HL-60 (cell line): ENCODE results near the gene PCIF1.
A peak's percentile ranks its signal among the peaks of the same experiment; 100 is the strongest.

Source experiments
- DNase-seq, 2 experiments: peaks; one replicate each; pipeline ENCODE4 v3.0.0-alpha.2; 2010 to 2020; ENCODE audit warnings: low read depth in 1 of 2, low spot score in 1 of 2
- H3K27ac ChIP-seq: fragments of 250-450 bp; sonication (Bioruptor Pico); replicated peaks from 2 replicates; pipeline ENCODE4 v1.5.1; 2020; ENCODE audit warnings: mild to moderate bottlenecking, moderate library complexity
- H3K27me3 ChIP-seq: fragments of 250-450 bp; sonication (Bioruptor Pico); 2 replicates; pipeline ENCODE4 v1.5.1; 2021; ENCODE audit warnings: mild to moderate bottlenecking, moderate library complexity; ENCODE audit not compliant: insufficient read depth, poor library complexity, severe bottlenecking
- H3K4me3 ChIP-seq: replicated peaks from 2 replicates; pipeline ENCODE4 v1.5.1; 2011; ENCODE audit warnings: mild to moderate bottlenecking, control low read depth, low read length; ENCODE audit not compliant: insufficient read depth
- CTCF ChIP-seq: IDR thresholded peaks from one replicate; pipeline ENCODE4 v1.5.1; 2011; ENCODE audit warnings: low read length, control low read depth, inconsistent platforms; ENCODE audit not compliant: insufficient read depth
- GABPA ChIP-seq: IDR thresholded peaks from 2 replicates; pipeline ENCODE4 v1.6.1; 2012; ENCODE audit warnings: low read depth
- POLR2AphosphoS5 ChIP-seq: IDR thresholded peaks from 2 replicates; pipeline ENCODE4 v1.6.1; 2012; ENCODE audit warnings: low read depth
- SPI1 ChIP-seq: IDR thresholded peaks from 2 replicates; pipeline ENCODE4 v1.6.1; 2012; ENCODE audit warnings: low read depth, mild to moderate bottlenecking, borderline replicate concordance
- TF ChIP-seq, protein P1 (sequence below): IDR thresholded peaks from 2 replicates; pipeline ENCODE4 v1.6.1; 2012; ENCODE audit warnings: low read depth; ENCODE audit not compliant: insufficient replicate concordance

Gene PCIF1

GRCh38 chr20:45970646-45971424 is 36.4 kb downstream of the PCIF1 start:
- TF ChIP-seq GABPA (no peak), CTCF (no peak), POLR2AphosphoS5 (no peak), SPI1 (no peak)
- TF ChIP-seq, protein P1, sequence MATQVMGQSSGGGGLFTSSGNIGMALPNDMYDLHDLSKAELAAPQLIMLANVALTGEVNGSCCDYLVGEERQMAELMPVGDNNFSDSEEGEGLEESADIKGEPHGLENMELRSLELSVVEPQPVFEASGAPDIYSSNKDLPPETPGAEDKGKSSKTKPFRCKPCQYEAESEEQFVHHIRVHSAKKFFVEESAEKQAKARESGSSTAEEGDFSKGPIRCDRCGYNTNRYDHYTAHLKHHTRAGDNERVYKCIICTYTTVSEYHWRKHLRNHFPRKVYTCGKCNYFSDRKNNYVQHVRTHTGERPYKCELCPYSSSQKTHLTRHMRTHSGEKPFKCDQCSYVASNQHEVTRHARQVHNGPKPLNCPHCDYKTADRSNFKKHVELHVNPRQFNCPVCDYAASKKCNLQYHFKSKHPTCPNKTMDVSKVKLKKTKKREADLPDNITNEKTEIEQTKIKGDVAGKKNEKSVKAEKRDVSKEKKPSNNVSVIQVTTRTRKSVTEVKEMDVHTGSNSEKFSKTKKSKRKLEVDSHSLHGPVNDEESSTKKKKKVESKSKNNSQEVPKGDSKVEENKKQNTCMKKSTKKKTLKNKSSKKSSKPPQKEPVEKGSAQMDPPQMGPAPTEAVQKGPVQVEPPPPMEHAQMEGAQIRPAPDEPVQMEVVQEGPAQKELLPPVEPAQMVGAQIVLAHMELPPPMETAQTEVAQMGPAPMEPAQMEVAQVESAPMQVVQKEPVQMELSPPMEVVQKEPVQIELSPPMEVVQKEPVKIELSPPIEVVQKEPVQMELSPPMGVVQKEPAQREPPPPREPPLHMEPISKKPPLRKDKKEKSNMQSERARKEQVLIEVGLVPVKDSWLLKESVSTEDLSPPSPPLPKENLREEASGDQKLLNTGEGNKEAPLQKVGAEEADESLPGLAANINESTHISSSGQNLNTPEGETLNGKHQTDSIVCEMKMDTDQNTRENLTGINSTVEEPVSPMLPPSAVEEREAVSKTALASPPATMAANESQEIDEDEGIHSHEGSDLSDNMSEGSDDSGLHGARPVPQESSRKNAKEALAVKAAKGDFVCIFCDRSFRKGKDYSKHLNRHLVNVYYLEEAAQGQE, result no peak
- H3K27me3 ChIP-seq, result no peaks in the 10 kb centered on the region
- DNase-seq, result no peak
- peak overlapping the region; percentile 100 for H3K27ac ChIP-seq
- H3K4me3 ChIP-seq, result peak overlapping the region; percentile 94

GRCh38 chr20:45971425-45971674 is 36.9 kb downstream of the PCIF1 start:
- Histone ChIP-seq H3K27me3 (no peaks in the 10 kb centered on the region), H3K4me3 (peak overlapping the region; percentile 94), H3K27ac (peak overlapping the region; percentile 100)
- TF ChIP-seq GABPA (no peak), CTCF (no peak), SPI1 (no peak), POLR2AphosphoS5 (no peak)
- TF ChIP-seq, protein P1, result no peak
- DNase-seq, result no peak

DNA sequence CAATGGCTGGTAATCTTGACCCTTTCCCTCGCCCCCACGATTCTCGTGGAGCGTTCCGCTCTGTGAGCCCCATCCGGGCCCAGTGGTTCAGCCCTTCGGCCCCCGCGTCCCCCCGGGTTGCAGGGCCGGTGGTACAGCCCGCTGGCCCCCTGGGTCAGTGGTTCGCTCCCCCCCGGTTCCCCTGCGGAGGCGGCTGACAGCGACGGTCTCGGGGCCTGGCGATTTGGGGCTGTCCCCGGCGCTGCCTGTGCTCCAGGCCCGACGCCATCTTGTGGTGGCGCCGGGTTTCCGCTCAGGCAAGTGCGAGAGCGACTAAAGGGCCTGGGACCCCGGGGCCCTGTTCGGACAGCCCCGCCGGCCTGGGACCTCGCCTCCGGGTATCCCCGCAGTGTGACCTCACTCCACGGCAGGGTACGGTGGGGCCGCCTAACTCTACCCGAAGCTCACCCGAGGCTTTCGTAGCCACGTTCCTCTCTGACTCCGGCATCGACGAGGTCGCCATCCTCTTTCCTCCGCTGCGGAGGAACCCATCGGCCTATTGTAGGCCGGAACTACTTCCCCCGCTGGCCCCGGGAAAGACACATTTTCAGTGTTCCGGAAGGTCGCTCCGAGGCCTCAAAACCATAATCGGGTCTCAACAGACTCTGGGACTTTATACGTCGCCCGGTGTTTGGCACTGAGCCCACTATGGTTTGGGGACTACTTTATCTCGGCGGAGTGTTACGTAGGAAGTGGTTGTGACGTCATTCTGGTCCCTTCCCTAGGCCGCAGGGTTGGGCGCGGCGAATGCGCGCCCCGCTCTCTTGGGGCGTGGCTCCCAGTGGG is 37.4 kb downstream of the PCIF1 start, which contains the start of gene ZNF335:
Gene ZNF335, minus strand, starts transcription at position 529 of the 825 bp plus-strand sequence. CDS start 793 bp downstream, outside the sequence.
- no peaks in the 10 kb centered on the region for H3K27me3 ChIP-seq
- peak within 1 kb of the TSS; percentile 100 for H3K27ac ChIP-seq
- DNase-seq, result peak; percentile 94 to 95
- peak; percentile 52 for TF ChIP-seq GABPA
- TF ChIP-seq, protein P1, result peak; percentile 24
- TF ChIP-seq POLR2AphosphoS5, result peak; percentile 42
- peak; percentile 45; the same call in 1 of the 2 replicates for TF ChIP-seq SPI1
- no peak for TF ChIP-seq CTCF
- peak within 1 kb of the TSS; percentile 94 for H3K4me3 ChIP-seq
